ENCODE data around the gene ALG10B.
"Not testable (repeated sequence)": the region's sequence is repeated elsewhere in the genome, so short reads cannot be mapped to it uniquely, and the experiment has no call there.

DNA sequence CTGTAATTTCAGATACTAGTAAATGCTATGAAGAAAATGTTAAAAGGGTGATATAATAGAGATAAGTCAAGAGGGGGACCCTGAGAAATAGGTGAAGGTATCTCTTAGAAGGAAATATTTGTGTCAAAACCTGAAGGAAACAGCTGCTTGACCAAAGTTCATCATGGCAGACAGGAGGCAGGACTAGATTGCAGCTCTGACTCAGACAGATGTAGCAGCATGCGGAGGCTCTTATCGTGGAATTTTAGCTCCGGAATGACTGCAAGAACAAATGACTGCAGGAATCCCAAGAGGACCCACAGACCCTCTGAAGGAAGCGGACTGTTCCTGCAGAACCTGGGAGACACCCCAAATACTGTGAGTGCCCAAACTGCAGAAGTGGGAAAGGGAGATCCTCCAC is 26.7 kb downstream of the ALG10B start:
- not testable (repeated sequence) for TF ChIP-seq CTCF (IDR thresholded peaks at IDR 0.05; ENCODE audit: poor library complexity, severe bottlenecking); EP300 (conservative IDR thresholded peaks at IDR 0.05; ENCODE audit: poor library complexity, severe bottlenecking); MXI1 (conservative IDR thresholded peaks at IDR 0.05; ENCODE audit: poor library complexity, severe bottlenecking)
- TF ChIP-seq, protein P1, sequence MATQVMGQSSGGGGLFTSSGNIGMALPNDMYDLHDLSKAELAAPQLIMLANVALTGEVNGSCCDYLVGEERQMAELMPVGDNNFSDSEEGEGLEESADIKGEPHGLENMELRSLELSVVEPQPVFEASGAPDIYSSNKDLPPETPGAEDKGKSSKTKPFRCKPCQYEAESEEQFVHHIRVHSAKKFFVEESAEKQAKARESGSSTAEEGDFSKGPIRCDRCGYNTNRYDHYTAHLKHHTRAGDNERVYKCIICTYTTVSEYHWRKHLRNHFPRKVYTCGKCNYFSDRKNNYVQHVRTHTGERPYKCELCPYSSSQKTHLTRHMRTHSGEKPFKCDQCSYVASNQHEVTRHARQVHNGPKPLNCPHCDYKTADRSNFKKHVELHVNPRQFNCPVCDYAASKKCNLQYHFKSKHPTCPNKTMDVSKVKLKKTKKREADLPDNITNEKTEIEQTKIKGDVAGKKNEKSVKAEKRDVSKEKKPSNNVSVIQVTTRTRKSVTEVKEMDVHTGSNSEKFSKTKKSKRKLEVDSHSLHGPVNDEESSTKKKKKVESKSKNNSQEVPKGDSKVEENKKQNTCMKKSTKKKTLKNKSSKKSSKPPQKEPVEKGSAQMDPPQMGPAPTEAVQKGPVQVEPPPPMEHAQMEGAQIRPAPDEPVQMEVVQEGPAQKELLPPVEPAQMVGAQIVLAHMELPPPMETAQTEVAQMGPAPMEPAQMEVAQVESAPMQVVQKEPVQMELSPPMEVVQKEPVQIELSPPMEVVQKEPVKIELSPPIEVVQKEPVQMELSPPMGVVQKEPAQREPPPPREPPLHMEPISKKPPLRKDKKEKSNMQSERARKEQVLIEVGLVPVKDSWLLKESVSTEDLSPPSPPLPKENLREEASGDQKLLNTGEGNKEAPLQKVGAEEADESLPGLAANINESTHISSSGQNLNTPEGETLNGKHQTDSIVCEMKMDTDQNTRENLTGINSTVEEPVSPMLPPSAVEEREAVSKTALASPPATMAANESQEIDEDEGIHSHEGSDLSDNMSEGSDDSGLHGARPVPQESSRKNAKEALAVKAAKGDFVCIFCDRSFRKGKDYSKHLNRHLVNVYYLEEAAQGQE (IDR thresholded peaks at IDR 0.05; ENCODE audit: borderline replicate concordance) = not testable (repeated sequence)

All from neural cell (in vitro differentiated cells).